Measurements from ENCODE around the gene TDP2.
A peak's percentile ranks its signal among the peaks of the same experiment; 100 is the strongest.
"Not testable (repeated sequence)": the region's sequence is repeated elsewhere in the genome, so short reads cannot be mapped to it uniquely, and the experiment has no call there.

The TDP2 gene

DNA sequence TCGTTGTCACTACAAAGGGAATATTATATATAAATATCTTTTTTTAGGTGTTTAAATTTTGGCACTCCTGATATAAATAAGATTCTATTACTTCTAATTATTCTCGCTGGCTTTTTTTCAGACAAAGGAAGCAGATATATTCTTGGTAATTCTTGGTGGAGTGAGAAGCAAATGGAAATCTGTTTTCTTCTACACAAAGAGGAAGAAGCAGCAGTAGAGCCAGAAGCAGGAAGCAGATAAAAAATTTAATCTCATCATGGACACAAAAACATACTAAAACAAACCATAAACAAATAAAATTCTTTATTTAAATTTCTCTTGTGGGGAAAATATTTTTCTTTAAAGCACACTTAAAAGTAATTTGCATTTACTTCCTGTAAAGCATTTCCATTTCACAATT lies 17.0 kb downstream of the TDP2 start:
- peak in 2 of 3 donors; percentile 72 to 86 for DNase-seq
- POLR2A ChIA-PET: interaction anchor here (0.6 kb wide), 1 partner anchor 66 kb away, joined by 3 read pairs; no protein-coding TSS in a partner anchor
- Histone ChIP-seq H3K27me3 (replicated peaks in 2 of 5; ENCODE audit: control insufficient read depth in 4 of 5, insufficient read depth in 5 of 5, low read length in 4 of 5) (peaks cover 0 to 10% (median 0%) of the 10 kb centered on the region in 5 experiments), H3K36me3 (ENCODE audit: control insufficient read depth in 4 of 4, insufficient read depth in 4 of 4, low read length in 3 of 4) (peaks cover 4 to 30% (median 19%) of the 10 kb centered on the region in 4 experiments), H3K4me1 (ENCODE audit: control extremely low read depth in 1 of 4, control insufficient read depth in 4 of 4, insufficient read depth in 4 of 4, low read length in 3 of 4) (peaks cover 9 to 25% (median 17%) of the 10 kb centered on the region in 4 experiments), H3K27ac (ENCODE audit: insufficient read depth in 1 of 2, low read depth in 1 of 2, low read length in 2 of 2, poor library complexity in 1 of 2, severe bottlenecking in 2 of 2) (peak overlapping the region; percentile 81 to 82), H3K4me3 (ENCODE audit: control insufficient read depth in 1 of 7, extremely low read depth in 1 of 7, insufficient read depth in 4 of 7, low read depth in 2 of 7, low read length in 6 of 7) (no peak overlapping the region), H3K9me3 (ENCODE audit: control extremely low read depth in 1 of 5, control insufficient read depth in 4 of 5, insufficient read depth in 2 of 5, low read depth in 1 of 5, low read length in 4 of 5) (no peaks in the 10 kb centered on the region)
- WGBS (ENCODE audit: insufficient coverage): no CpG with 5 or more reads among the region's 2 CpGs
- CTCF ChIA-PET: interaction anchor here (1.1 kb wide), 1 partner anchor 17 kb away, joined by 3 read pairs; the partner anchor contains the start of gene TDP2

GRCh38 chr6:24648276-24648675 lies 18.4 kb downstream of the TDP2 start:
- DNase-seq: no peak
- Histone ChIP-seq H3K27me3 (replicated peaks in 2 of 5; ENCODE audit: control insufficient read depth in 4 of 5, insufficient read depth in 5 of 5, low read length in 4 of 5) (peaks cover 0 to 20% (median 2%) of the 10 kb centered on the region in 5 experiments), H3K27ac (ENCODE audit: insufficient read depth in 1 of 2, low read depth in 1 of 2, low read length in 2 of 2, poor library complexity in 1 of 2, severe bottlenecking in 2 of 2) (no peak overlapping the region), H3K4me1 (ENCODE audit: control extremely low read depth in 1 of 4, control insufficient read depth in 4 of 4, insufficient read depth in 4 of 4, low read length in 3 of 4) (peaks cover 9 to 24% (median 17%) of the 10 kb centered on the region in 4 experiments), H3K9me3 (ENCODE audit: control extremely low read depth in 1 of 5, control insufficient read depth in 4 of 5, insufficient read depth in 2 of 5, low read depth in 1 of 5, low read length in 4 of 5) (no peaks in the 10 kb centered on the region), H3K4me3 (ENCODE audit: control insufficient read depth in 1 of 7, extremely low read depth in 1 of 7, insufficient read depth in 4 of 7, low read depth in 2 of 7, low read length in 6 of 7) (no peak overlapping the region), H3K36me3 (ENCODE audit: control insufficient read depth in 4 of 4, insufficient read depth in 4 of 4, low read length in 3 of 4) (peaks cover 3 to 23% (median 13%) of the 10 kb centered on the region in 4 experiments)
- 100% methylated on average over 2 of the region's 5 CpGs for WGBS (ENCODE audit: insufficient coverage)
- ChIA-PET CTCF (interaction anchor here (1.2 to 1.3 kb wide), 2 partner anchors 17 to 18 kb away, joined by 4 read pairs; partner anchors contain the start of genes ACOT13 and TDP2), POLR2A (no interaction called here)

DNA sequence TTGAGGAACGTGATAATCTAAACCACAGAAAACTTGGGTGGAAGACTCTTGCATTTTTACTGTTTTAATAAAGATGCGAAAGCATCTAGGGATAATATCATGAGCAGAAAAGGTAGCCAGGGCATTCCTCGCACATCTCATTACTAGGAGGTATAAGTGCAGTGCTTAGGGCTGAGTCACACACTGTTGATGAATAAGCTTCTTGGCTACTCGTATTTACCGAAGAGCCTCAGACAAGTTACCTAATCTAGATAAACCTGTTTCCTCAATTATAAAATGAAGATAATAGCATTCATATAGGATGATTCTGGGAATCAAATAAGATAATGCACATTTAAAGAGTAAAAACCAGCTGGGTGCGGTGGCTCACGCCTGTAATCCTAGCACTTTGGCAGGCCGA lies 19.9 kb downstream of the TDP2 start:
- Histone ChIP-seq H3K9me3 (ENCODE audit: control extremely low read depth in 1 of 5, control insufficient read depth in 4 of 5, insufficient read depth in 2 of 5, low read depth in 1 of 5, low read length in 4 of 5) (no peaks in the 10 kb centered on the region), H3K27ac (ENCODE audit: insufficient read depth in 1 of 2, low read depth in 1 of 2, low read length in 2 of 2, poor library complexity in 1 of 2, severe bottlenecking in 2 of 2) (no peak overlapping the region), H3K4me1 (ENCODE audit: control extremely low read depth in 1 of 4, control insufficient read depth in 4 of 4, insufficient read depth in 4 of 4, low read length in 3 of 4) (peaks cover 9 to 24% (median 17%) of the 10 kb centered on the region in 4 experiments), H3K4me3 (ENCODE audit: control insufficient read depth in 1 of 7, extremely low read depth in 1 of 7, insufficient read depth in 4 of 7, low read depth in 2 of 7, low read length in 6 of 7) (peak overlapping the region in 2 of 7 experiments; percentile 73 to 85), H3K27me3 (replicated peaks in 2 of 5; ENCODE audit: control insufficient read depth in 4 of 5, insufficient read depth in 5 of 5, low read length in 4 of 5) (peaks cover 0 to 25% (median 2%) of the 10 kb centered on the region in 5 experiments), H3K36me3 (ENCODE audit: control insufficient read depth in 4 of 4, insufficient read depth in 4 of 4, low read length in 3 of 4) (peaks cover 0 to 9% (median 2%) of the 10 kb centered on the region in 4 experiments)
- peak in 1 of 3 donors; percentile 14 for DNase-seq
- POLR2A ChIA-PET: no interaction called here
- CTCF ChIA-PET: interaction anchor here (1.0 to 1.6 kb wide), 4 partner anchors 49 to 67 kb away, joined by 3 to 7 read pairs (median 4); no protein-coding TSS in a partner anchor
- 84% methylated on average over 2 of the region's 8 CpGs for WGBS (ENCODE audit: insufficient coverage)

DNA sequence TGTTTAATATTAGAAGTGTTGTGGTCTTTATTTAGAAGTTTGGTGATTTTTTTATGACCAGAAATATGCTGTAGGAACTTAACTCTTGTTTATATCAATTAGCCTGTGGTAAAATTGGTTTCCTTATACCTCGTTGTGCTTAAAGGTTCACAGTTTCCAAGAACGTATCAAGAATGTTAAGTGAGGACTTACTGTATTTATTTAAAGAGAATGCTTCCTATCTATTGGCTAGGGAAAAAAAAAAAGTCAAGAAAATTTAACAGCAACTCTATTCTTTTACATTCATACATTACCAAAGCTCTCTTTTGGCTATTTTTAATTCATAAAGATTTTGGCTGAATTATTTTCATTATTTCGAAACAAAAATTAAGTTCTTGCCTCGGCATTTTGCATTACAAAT lies 22.3 kb downstream of the TDP2 start:
- Histone ChIP-seq H3K4me1 (ENCODE audit: control extremely low read depth in 1 of 4, control insufficient read depth in 4 of 4, insufficient read depth in 4 of 4, low read length in 3 of 4) (peaks cover 0 to 12% (median 11%) of the 10 kb centered on the region in 4 experiments), H3K9me3 (ENCODE audit: control extremely low read depth in 1 of 5, control insufficient read depth in 4 of 5, insufficient read depth in 2 of 5, low read depth in 1 of 5, low read length in 4 of 5) (peaks cover 0 to 4% (median 1%) of the 10 kb centered on the region in 5 experiments), H3K27me3 (replicated peaks in 2 of 5; ENCODE audit: control insufficient read depth in 4 of 5, insufficient read depth in 5 of 5, low read length in 4 of 5) (peaks cover 0 to 25% (median 2%) of the 10 kb centered on the region in 5 experiments), H3K36me3 (ENCODE audit: control insufficient read depth in 4 of 4, insufficient read depth in 4 of 4, low read length in 3 of 4) (no peaks in the 10 kb centered on the region), H3K27ac (ENCODE audit: insufficient read depth in 1 of 2, low read depth in 1 of 2, low read length in 2 of 2, poor library complexity in 1 of 2, severe bottlenecking in 2 of 2) (no peak overlapping the region), H3K4me3 (ENCODE audit: control insufficient read depth in 1 of 7, extremely low read depth in 1 of 7, insufficient read depth in 4 of 7, low read depth in 2 of 7, low read length in 6 of 7) (no peak overlapping the region)
- WGBS (ENCODE audit: insufficient coverage): no CpG with 5 or more reads among the region's 4 CpGs
- no peak for DNase-seq
- ChIA-PET POLR2A (no interaction called here), CTCF (no interaction called here)

DNA sequence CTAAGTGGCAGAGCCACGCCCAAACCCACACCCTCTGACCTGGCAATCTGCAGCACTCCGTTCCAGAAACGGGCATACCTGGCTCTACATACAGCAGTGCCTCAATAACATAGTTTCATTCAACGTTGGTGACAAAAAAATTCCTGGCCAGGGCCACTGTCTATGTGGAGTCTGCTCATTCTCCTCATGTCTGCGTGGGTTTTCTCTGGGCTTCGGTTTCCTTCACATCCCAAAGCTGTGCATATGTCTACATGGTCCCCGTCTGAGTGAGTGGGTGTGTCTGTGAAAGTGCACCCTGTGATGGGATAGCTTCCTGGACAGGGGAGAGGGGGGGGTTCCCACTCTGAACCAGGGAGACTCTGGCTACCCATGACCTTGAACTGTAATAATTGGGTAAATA lies 22.8 kb downstream of the TDP2 start:
- Histone ChIP-seq H3K4me3 (ENCODE audit: control insufficient read depth in 1 of 7, extremely low read depth in 1 of 7, insufficient read depth in 4 of 7, low read depth in 2 of 7, low read length in 6 of 7) (no peak overlapping the region), H3K27me3 (replicated peaks in 2 of 5; ENCODE audit: control insufficient read depth in 4 of 5, insufficient read depth in 5 of 5, low read length in 4 of 5) (peaks cover 0 to 25% (median 2%) of the 10 kb centered on the region in 5 experiments), H3K36me3 (ENCODE audit: control insufficient read depth in 4 of 4, insufficient read depth in 4 of 4, low read length in 3 of 4) (no peaks in the 10 kb centered on the region), H3K27ac (ENCODE audit: insufficient read depth in 1 of 2, low read depth in 1 of 2, low read length in 2 of 2, poor library complexity in 1 of 2, severe bottlenecking in 2 of 2) (no peak overlapping the region), H3K4me1 (ENCODE audit: control extremely low read depth in 1 of 4, control insufficient read depth in 4 of 4, insufficient read depth in 4 of 4, low read length in 3 of 4) (peaks cover 0 to 12% (median 11%) of the 10 kb centered on the region in 4 experiments), H3K9me3 (ENCODE audit: control extremely low read depth in 1 of 5, control insufficient read depth in 4 of 5, insufficient read depth in 2 of 5, low read depth in 1 of 5, low read length in 4 of 5) (peaks cover 0 to 5% (median 1%) of the 10 kb centered on the region in 5 experiments)
- CTCF ChIA-PET: no interaction called here
- POLR2A ChIA-PET: no interaction called here
- DNase-seq: no peak
- 82% methylated on average over 7 of the region's 7 CpGs for WGBS (ENCODE audit: insufficient coverage)

- Histone ChIP-seq H3K4me3 (ENCODE audit: control insufficient read depth in 1 of 7, extremely low read depth in 1 of 7, insufficient read depth in 4 of 7, low read depth in 2 of 7, low read length in 6 of 7) (no peak overlapping the region), H3K4me1 (ENCODE audit: control extremely low read depth in 1 of 4, control insufficient read depth in 4 of 4, insufficient read depth in 4 of 4, low read length in 3 of 4) (peaks cover 0 to 12% (median 11%) of the 10 kb centered on the region in 4 experiments), H3K36me3 (ENCODE audit: control insufficient read depth in 4 of 4, insufficient read depth in 4 of 4, low read length in 3 of 4) (no peaks in the 10 kb centered on the region), H3K27ac (ENCODE audit: insufficient read depth in 1 of 2, low read depth in 1 of 2, low read length in 2 of 2, poor library complexity in 1 of 2, severe bottlenecking in 2 of 2) (no peak overlapping the region), H3K9me3 (ENCODE audit: control extremely low read depth in 1 of 5, control insufficient read depth in 4 of 5, insufficient read depth in 2 of 5, low read depth in 1 of 5, low read length in 4 of 5) (peaks cover 0 to 6% (median 1%) of the 10 kb centered on the region in 5 experiments), H3K27me3 (replicated peaks in 2 of 5; ENCODE audit: control insufficient read depth in 4 of 5, insufficient read depth in 5 of 5, low read length in 4 of 5) (peaks cover 0 to 25% (median 2%) of the 10 kb centered on the region in 5 experiments)
- ChIA-PET CTCF (interaction anchor here (0.6 kb wide), 1 partner anchor 17 kb away, joined by 3 read pairs; no protein-coding TSS in a partner anchor), POLR2A (no interaction called here)
- DNase-seq: no peak
Observed at GRCh38 chr6:24642061-24642460, 24.6 kb downstream of the TDP2 start.

GRCh38 chr6:24640631-24641030 lies 26.1 kb downstream of the TDP2 start:
- DNase-seq; H3K4me1 ChIP-seq (ENCODE audit: control extremely low read depth in 1 of 4, control insufficient read depth in 4 of 4, insufficient read depth in 4 of 4, low read length in 3 of 4); CTCF ChIA-PET; H3K36me3 ChIP-seq (ENCODE audit: control insufficient read depth in 4 of 4, insufficient read depth in 4 of 4, low read length in 3 of 4); H3K4me3 ChIP-seq (ENCODE audit: control insufficient read depth in 1 of 7, extremely low read depth in 1 of 7, insufficient read depth in 4 of 7, low read depth in 2 of 7, low read length in 6 of 7); POLR2A ChIA-PET; H3K27ac ChIP-seq (ENCODE audit: insufficient read depth in 1 of 2, low read depth in 1 of 2, low read length in 2 of 2, poor library complexity in 1 of 2, severe bottlenecking in 2 of 2); H3K9me3 ChIP-seq (ENCODE audit: control extremely low read depth in 1 of 5, control insufficient read depth in 4 of 5, insufficient read depth in 2 of 5, low read depth in 1 of 5, low read length in 4 of 5): not testable (repeated sequence)
- WGBS (ENCODE audit: insufficient coverage): 85% methylated on average over 4 of the region's 5 CpGs
- peaks cover 0 to 25% (median 2%) of the 10 kb centered on the region in 5 experiments for H3K27me3 ChIP-seq (replicated peaks in 2 of 5; ENCODE audit: control insufficient read depth in 4 of 5, insufficient read depth in 5 of 5, low read length in 4 of 5)

Data from common myeloid progenitor, CD34-positive (primary cell).